GM10847 (cell line): ENCODE data around the gene STPG1.

ENCODE experiments used
- POLR2A ChIP-seq: IDR thresholded peaks from 2 replicates; pipeline ENCODE4 v1.6.1; 2011; ENCODE audit not compliant: insufficient read length; ENCODE audit errors: extremely low read depth

STPG1 gene

GRCh38 chr1:24325587-24326449, 87.8 kb downstream of the STPG1 start:
- no peak for TF ChIP-seq POLR2A

GRCh38 chr1:24324903-24325302, 88.7 kb downstream of the STPG1 start:
- TF ChIP-seq POLR2A, result no peak

- no peak for TF ChIP-seq POLR2A
Observed at GRCh38 chr1:24323281-24323680, 90.3 kb downstream of the STPG1 start.

- no peak for TF ChIP-seq POLR2A
Observed at GRCh38 chr1:24322470-24323177, 91.0 kb downstream of the STPG1 start.

- no peak for TF ChIP-seq POLR2A
Observed at GRCh38 chr1:24321697-24322469, 91.7 kb downstream of the STPG1 start.

GRCh38 chr1:24321126-24321525, 92.5 kb downstream of the STPG1 start:
- TF ChIP-seq POLR2A, result no peak

- no peak for TF ChIP-seq POLR2A
Observed at GRCh38 chr1:24319962-24320361, 93.6 kb downstream of the STPG1 start.

- no peak for TF ChIP-seq POLR2A
Observed at GRCh38 chr1:24319312-24319863, 94.2 kb downstream of the STPG1 start, which contains the start of gene GRHL3. GRHL3 (plus strand) TSS chr1:24319357; CDS start chr1:24319552, 195 bp downstream.

- TF ChIP-seq POLR2A, result no peak
Observed at GRCh38 chr1:24318615-24319311, 94.8 kb downstream of the STPG1 start.

- TF ChIP-seq POLR2A, result no peak
Observed at GRCh38 chr1:24317956-24318614, 95.5 kb downstream of the STPG1 start.

- TF ChIP-seq POLR2A, result no peak
Observed at GRCh38 chr1:24317081-24317480, 96.5 kb downstream of the STPG1 start.

GRCh38 chr1:24316645-24317044, 96.9 kb downstream of the STPG1 start:
- TF ChIP-seq POLR2A, result no peak

GRCh38 chr1:24315391-24315790, 98.2 kb downstream of the STPG1 start:
- no peak for TF ChIP-seq POLR2A

- no peak for TF ChIP-seq POLR2A
Observed at GRCh38 chr1:24311741-24312140, 101.8 kb downstream of the STPG1 start.
